CD4-positive, alpha-beta T cell treated with Interleukin-21 for 1 hour (primary cell): ENCODE results near the gene KANSL1.
"Not testable (repeated sequence)": the region's sequence is repeated elsewhere in the genome, so short reads cannot be mapped to it uniquely, and the experiment has no call there.

Experiments
- DNase-seq: peaks from one replicate; pipeline ENCODE4 v3.0.0-alpha.2; 2020

KANSL1 gene

DNA sequence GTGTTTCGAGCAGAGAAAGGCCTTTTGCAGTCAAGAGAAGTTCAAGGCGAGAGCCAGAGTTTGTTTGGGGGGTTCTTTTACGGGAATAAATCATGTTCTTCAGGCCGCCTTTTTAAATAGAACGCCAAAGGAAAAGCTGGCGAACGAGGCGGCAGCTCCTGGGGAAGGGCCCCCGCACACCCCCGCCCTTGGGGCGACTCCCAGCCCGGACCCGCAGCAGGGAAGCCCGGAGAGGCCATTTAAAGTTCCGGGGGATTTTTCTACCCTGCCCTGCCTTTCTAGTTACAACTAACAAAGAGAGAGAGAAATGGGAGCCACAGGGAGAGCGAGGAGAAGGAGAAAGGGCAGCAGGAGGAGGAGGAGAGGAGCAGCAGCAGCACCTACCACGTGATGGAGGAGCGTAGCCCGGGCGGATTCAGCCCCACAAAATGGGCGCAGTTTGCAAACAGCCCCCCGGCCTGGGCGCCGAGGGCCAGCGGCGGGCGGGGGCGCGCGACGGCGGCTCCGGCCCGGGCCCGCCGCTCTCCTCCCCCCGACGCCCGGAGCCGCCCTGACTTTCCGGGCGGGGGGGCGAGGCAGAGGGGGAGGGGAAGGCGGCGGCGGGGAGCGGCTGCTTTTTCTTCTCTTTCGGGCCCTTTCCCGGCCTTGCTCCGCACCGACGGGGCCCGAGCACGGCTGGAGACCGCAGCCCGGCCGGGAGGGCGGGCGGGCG, 634 bp downstream of the KANSL1 start:
- peak; percentile 72 for DNase-seq

- DNase-seq = peak; percentile 25
Measured at GRCh38 chr17:46192189-46192438, 1.1 kb downstream of the KANSL1 start.

- peak; percentile 63 for DNase-seq
Measured at GRCh38 chr17:46191322-46192188, 1.7 kb downstream of the KANSL1 start.

DNA sequence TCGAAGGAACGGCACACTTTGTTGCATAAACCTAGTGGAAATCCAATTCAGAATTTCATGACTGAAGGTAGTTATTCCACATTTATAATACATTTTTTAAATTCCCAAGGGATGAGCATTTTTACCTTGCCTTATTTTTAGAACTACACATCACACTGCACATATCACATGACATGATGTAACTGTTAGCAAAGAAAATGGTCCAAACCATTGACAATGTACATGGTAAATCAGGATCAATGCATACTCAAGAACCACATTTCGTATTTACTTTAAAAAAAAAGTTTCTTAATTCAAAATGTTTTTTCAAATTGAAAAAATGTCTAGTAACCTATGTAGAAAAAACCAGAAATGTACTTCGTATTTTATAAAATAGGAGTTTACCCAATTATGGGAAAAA, 2.5 kb downstream of the KANSL1 start:
- DNase-seq = no peak

DNA sequence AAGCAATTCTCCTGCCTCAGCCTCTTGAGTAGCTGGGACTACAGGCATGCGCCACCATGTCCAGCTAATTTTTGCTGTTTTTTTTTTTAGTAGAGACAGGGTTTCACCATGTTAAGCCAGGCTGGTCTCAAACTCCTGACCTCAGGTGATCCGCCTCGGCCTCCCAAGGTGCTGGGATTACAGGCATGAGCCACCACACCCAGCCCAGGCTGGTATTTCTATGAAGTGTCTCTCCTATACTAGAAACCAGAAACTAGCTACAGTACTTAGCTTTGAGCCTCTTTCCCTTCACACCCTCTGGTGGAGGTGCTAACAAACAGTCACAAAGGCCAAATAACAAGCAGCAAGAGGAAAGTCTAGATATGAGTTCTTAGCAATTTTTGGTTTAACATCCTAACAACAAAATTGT, 6.4 kb downstream of the KANSL1 start:
- peak; percentile 73 for DNase-seq

DNA sequence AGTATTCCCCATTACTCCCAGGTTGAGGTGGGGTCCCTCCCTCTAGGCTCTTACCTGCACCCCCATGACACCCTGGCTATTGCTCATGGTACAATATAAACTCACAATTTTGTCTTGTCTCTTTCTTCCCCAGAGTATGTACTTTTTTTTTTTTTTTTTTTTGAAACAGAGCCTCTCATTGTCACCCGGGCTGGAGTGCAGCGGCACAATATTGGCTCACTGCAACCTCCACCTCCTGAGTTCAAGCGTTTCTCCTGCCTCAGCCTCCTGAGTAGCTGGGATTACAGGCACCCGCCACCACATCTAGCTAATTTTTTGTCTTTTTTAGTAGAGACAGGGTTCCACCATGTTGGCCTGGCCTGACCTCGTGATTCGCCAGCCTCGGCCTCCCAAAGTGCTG, 8.5 kb downstream of the KANSL1 start:
- DNase-seq = no peak

DNA sequence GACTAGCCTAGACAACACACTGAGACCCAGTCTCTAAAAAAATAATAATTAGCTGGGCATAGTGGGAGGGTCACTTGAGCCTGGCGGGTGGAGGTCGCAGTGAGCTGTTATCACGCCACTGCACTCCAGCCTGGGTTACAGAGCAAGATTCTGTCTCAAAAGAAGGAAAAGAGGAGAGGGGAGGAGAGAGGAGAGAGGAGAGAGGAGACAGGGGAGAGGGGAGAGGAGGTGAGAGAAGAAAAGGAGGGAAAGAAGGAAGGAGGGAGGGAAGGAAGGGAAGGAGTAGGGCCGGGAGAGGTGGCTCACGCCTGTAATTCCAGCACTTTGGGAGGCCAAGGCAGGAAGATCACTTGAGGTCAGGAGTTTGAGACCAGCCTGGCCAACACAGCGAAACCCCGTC, 9.8 kb downstream of the KANSL1 start:
- not testable (repeated sequence) for DNase-seq

DNA sequence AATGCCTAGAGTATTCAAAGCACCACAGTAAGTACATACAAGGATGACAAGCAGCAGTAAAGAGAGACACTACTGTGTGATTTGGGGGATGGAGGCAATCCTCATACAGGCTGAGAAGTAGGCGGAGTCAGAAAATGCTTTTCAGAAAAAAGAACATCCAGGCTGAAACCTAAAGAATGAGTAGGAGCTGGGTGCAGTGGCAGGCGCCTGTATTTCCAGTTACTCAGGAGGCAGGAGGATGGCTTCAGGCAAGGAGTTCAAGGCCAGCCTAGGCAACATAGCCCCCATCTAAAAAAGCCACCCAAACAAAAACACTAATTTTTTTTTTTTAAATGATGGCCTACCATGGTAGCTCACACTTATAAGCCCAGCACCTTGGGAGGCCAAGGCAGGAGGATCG, 10.3 kb downstream of the KANSL1 start:
- no peak for DNase-seq

DNA sequence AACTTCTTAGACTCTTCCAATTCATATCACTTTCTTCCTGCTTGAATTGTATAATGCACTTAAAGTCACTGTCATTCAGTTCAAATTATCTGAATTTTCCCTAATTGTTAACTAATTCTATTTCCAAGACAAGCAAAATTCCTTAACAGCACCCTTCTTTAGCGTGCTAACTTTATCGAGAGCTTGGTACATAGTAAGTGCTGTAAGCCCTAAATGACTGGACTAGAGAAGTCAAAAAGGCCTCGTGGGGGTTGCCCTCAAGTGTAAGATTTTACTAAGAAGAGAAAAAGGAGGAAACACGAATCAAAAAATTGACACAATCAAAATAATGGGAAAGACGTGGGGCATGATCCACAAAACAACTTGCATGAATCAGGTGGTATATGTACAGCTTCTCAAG, 11.3 kb downstream of the KANSL1 start:
- no peak for DNase-seq

DNA sequence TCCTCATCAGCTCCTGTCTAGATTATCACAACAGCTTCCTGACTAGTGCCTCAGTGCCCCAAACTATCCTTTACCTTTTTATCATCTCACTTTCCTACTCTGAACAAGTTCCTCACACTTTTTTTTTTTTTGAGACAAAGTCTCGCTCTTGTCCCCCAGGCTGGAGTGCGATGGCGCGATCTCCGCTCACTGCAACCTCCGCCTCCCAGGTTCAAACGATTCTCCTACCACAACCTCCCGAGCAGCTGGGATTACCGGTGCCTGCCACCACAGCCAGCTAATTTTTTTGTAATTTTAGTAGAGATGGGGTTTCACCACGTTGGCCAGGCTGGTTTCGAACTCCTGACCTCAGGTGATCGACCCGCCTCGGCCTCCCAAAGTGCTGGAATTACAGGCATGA, 11.9 kb downstream of the KANSL1 start:
- DNase-seq = not testable (repeated sequence)

- no peak for DNase-seq
Measured at GRCh38 chr17:46180892-46181274, 12.3 kb downstream of the KANSL1 start.

DNA sequence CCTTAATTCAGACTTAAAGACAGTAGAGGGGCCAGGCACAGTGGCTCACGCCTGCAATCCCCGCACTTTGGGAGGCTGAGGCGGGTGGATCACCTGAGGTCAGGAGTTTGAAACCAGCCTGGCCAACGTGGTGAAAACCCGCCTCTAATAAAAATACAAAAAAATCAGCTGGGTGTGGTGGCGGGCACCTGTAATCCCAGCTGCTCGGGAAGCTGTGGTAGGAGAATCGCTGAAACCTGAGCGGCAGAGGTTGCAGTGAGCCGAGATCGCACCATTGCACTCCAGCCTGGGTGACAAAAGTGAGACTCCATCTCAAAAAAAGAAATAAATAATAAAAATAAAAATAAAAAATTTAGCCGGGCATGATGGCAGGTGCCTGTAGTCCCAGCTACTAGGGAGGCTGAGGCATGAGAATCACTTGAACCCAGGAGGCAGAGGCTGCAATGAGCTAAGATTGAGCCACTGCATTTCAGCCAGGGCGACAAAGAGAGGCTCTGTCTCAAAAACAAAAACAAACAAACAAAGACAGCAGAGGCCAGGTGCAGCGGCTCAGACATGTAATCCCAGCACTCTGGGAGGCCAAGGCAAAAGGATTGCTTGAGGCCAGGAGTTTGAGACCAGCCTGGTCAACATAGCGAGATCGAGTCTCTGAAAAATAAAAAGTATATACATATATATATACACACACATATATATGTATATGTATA, 12.9 kb downstream of the KANSL1 start:
- not testable (repeated sequence) for DNase-seq

DNA sequence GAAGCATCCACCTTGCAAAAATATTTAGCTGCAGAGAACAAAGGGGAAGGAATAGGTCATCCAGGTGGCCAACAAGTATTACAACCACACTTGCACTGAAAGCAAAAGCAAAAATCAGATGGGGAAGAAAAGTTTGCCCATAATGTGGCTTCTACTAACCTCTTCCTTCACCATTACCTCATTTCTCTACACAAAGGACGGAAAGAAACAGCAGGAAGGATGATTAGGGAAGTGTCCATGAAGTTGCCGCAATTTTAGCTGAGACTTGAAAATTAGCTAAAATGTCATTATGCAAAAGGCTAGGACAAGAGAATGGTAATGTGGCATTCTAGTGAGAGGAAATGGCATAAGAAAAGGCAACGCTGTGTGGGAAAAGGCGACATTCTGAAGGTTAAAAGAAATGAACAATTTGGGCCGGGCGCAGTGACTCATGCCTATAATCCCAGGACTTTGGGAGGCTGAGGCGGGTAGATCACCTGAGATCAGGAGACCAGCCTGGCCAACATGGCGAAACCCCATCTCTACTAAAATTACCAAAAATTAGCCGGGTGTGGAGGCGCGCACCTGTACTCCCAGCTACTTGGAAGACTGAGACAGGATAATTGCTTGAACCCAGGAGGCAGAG, 13.7 kb downstream of the KANSL1 start:
- no peak for DNase-seq

GRCh38 chr17:46178550-46179214, 14.5 kb downstream of the KANSL1 start:
- DNase-seq = no peak

DNA sequence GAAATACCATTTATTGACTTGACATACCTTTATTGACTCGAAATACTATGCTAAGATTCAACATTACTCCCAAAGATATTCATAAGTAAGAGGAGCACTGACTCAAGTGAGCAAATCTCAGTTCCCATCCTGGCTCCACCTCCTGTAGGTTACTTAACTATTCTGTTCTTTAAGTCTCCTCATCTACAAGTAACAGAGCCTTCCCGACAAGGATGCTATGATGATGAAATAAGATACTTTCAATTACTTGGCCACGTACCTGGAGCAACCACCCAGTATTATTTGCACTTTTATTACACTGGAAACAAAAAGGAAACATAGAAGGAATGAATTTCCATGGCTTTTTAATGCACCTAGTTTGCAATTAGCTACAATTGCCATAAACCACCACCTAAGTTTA, 16.3 kb downstream of the KANSL1 start:
- no peak for DNase-seq

DNA sequence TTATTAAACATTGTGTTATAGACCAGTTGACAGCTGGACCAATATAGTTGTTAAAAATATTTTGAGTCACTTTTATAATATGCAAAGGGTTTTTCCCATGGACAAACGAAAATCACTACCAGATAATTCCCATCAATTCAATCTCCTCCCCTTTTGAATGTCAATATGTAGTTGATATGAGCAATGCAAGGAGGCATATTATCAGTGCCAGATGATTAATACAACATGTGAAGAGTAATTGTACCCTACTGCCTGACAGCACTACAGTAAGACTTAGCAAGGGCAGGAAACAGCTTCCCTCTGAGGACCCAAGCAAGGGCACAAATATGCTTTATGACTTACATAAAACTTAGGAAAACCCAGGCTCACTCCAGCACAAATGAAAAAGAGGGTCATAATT, 17.3 kb downstream of the KANSL1 start:
- no peak for DNase-seq

DNA sequence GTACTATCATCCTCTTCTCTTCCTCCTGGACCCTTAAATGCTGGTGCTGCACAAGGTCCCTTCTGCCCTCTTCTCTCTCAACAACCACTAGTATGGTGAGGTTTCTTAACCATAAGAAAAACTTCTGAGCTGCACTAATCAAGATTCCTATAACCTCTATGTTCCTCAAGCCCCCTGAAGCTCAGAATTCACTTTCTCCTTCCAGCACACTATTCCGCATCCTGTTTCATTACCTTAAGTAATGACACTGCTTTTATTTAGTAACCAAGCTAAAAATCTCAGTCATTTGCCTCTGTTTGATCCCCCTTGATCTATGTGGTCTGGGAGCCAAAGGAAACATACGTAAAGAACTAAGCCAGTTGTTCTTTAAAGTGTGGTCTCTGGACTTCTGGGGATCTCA, 20.1 kb downstream of the KANSL1 start:
- no peak for DNase-seq

GRCh38 chr17:46171939-46172338, 21.3 kb downstream of the KANSL1 start:
- DNase-seq = peak; percentile 38

DNA sequence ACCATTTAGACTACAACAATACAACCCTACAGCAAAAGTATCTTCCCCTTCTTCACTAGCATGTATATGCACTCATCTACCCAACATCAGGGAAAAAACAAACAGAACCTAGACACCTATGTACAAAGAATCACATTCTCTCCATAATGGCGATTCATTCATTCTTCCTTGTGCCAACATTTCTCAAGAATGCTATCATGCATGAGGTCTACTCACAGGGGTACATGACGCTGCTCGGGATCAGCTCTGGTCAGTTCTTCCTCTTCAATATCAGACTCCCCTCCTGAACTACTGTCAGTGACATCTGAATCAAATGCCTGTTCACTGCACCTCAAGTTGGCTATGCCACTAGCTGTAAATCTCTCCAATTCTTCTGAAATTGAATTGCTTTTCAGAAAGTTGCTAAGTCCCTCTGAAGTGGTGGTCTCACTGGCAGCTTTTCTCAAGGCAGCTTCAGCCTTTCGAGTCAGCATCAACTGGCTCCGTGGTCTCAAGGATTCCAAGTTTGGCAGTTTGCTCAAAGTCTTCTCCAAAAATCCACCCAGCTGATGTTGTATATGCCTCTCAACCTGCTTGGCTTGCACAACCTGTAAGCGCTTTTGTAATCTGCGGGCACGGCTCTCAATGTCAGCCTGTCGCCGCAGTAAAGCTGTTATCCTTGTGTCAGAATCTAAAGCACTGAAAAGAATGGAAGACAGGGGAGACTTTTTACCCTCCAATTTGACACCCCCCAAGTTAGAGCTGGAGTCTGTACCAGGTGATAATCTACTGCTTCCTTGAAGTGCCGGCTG, 22.4 kb downstream of the KANSL1 start:
- no peak for DNase-seq

GRCh38 chr17:46169913-46170638, 23.2 kb downstream of the KANSL1 start:
- no peak for DNase-seq

DNA sequence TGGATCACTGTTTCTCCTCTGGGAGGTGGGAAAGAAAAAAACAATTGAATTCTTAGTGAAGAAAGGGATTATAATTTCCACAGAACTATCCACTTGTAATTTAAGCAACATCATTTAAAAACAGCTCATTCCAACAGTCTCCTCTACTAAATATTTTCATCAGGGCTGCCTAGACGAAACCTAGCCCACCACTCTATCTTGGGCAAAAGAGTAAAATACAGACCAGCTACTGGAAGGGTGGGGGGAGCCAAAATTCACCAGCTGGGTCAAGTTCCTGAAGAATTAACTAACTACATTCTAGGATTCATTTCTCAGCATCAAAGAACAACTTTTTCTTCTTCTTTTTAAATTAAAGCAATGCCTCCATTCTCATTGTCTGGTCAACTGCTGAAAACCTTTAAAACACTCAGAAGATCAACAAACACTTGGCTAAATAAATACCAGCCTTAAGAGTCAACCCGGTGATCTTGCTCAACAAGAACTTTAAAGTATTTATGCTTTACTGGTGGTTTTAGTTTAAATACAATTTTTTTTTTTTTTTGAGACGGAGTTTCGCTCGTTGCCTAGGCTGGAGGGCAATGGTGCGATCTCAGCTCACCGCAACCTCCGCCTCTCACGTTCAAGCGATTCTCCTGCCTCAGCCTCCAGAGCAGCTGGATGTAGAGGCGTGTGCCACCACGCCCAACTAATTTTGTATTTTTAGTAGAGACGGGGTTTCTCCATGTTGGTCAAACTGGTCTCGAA, 25.2 kb downstream of the KANSL1 start:
- no peak for DNase-seq
